KOPT-K1 (cell line): Measurements from ENCODE around the gene COPG2.
"Not testable (repeated sequence)": the region's sequence is repeated elsewhere in the genome, so short reads cannot be mapped to it uniquely, and the experiment has no call there.

Source experiments
- H3K27ac ChIP-seq: fragments of 200-600 bp; sonication (generic); 2 replicates; pipeline ENCODE4 v1.5.1; 2016; ENCODE audit warnings: antibody characterized with exemption, mild to moderate bottlenecking, low read depth, low read length; ENCODE audit not compliant: poor library complexity, severe bottlenecking
- H3K36me3 ChIP-seq: fragments of 200-600 bp; sonication (generic); 2 replicates; pipeline ENCODE4 v1.5.1; 2017; ENCODE audit warnings: antibody characterized with exemption, mild to moderate bottlenecking, low read length, moderate library complexity; ENCODE audit not compliant: insufficient read depth
- H3K9me3 ChIP-seq: fragments of 200-600 bp; sonication (generic); 2 replicates; pipeline ENCODE4 v1.5.1; 2017; ENCODE audit warnings: antibody characterized with exemption, low read length, mild to moderate bottlenecking; ENCODE audit not compliant: insufficient read depth, poor library complexity, severe bottlenecking

The COPG2 gene

GRCh38 chr7:130513447-130513846 is 155.1 kb downstream of the COPG2 start:
- no peaks in the 10 kb centered on the region for H3K9me3 ChIP-seq
- no peaks in the 10 kb centered on the region for H3K36me3 ChIP-seq
- no peak overlapping the region for H3K27ac ChIP-seq

- H3K9me3 ChIP-seq, H3K36me3 ChIP-seq, H3K27ac ChIP-seq: not testable (repeated sequence)
These were observed 156.5 kb downstream of the COPG2 start for GRCh38 chr7:130512038-130512437.

GRCh38 chr7:130506358-130506757 is 162.2 kb downstream of the COPG2 start:
- Histone ChIP-seq H3K27ac (no peak overlapping the region), H3K9me3 (no peaks in the 10 kb centered on the region), H3K36me3 (peaks cover 33% of the 10 kb centered on the region)

- Histone ChIP-seq H3K27ac (no peak overlapping the region), H3K9me3 (no peaks in the 10 kb centered on the region), H3K36me3 (peaks cover 33% of the 10 kb centered on the region)
These were observed 162.8 kb downstream of the COPG2 start for GRCh38 chr7:130505753-130506152.

DNA sequence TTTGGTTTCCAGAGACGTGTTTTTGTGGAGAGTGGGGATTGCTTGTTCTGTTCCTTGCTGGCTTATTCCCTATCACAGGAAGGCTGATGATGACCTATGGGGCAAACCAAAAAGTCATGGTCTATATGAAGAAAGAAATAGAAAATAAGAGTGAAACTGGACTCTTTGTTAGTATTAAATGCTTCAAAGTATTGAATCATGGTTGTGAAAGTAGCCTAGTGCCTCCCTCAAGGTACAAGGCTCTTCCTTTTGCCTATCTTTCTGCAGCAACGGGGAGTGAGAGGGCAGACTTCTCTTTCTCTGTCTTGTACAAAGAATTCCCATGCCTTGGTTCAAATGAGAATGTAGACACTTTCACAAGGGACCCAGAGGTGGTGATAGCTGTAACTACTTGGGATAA is 167.6 kb downstream of the COPG2 start:
- Histone ChIP-seq H3K9me3 (no peaks in the 10 kb centered on the region), H3K36me3 (peaks cover 20% of the 10 kb centered on the region), H3K27ac (no peak overlapping the region)

- Histone ChIP-seq H3K27ac (no peak overlapping the region), H3K36me3 (peaks cover 20% of the 10 kb centered on the region), H3K9me3 (no peaks in the 10 kb centered on the region)
These were observed 168.1 kb downstream of the COPG2 start for GRCh38 chr7:130500463-130500862.

DNA sequence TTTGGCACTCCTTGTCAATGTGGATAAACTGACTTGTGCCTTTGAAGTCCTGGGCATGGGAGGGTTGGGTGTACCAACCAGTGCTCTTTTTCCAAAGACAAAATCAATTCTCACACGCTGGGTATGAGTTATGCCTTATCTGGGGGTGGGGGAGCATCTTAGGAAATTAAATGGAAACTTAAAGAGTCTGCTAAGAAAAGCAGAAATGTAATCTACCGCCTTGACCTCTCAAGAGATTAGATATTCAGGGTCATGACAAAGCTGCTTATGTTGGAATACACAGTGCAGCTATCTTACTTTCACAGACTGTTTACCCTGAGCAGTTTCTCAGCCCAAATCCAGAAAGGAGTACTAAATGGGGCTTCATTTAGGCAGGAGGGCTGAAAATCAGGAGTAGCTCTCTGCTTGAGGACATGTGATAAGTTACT is 174.1 kb downstream of the COPG2 start:
- H3K9me3 ChIP-seq: peaks cover 36% of the 10 kb centered on the region
- H3K27ac ChIP-seq: no peak overlapping the region
- no peaks in the 10 kb centered on the region for H3K36me3 ChIP-seq

DNA sequence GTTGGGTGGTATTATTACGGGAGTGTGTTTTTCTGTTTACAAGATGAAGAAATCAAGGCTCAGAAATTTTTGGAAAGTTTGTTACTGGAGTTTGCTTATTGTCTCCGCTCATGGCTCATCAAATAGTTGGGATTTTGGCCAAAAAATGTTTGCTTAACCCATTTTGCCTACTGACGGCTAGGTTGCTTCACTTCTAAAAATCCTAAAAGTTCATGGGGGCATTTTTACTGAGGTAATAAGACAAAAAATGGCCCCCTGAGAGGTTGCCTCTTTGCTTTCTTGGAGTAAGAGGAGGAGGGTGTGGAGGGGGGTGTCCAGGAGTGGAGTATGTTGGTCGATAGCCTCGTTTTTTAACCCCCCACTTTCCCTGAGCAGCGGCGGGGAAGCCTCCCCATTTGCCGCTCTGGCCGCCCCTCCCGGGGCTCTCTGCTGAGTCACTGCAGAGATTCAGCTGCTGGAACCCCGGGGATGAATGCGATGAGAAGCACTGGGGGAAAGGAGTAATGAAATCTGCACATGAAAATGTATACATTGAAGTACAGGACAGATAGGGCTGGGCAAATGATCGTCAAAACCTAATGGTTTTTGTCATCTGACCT is 175.2 kb downstream of the COPG2 start:
- Histone ChIP-seq H3K9me3 (peaks cover 36% of the 10 kb centered on the region), H3K27ac (no peak overlapping the region), H3K36me3 (no peaks in the 10 kb centered on the region)

DNA sequence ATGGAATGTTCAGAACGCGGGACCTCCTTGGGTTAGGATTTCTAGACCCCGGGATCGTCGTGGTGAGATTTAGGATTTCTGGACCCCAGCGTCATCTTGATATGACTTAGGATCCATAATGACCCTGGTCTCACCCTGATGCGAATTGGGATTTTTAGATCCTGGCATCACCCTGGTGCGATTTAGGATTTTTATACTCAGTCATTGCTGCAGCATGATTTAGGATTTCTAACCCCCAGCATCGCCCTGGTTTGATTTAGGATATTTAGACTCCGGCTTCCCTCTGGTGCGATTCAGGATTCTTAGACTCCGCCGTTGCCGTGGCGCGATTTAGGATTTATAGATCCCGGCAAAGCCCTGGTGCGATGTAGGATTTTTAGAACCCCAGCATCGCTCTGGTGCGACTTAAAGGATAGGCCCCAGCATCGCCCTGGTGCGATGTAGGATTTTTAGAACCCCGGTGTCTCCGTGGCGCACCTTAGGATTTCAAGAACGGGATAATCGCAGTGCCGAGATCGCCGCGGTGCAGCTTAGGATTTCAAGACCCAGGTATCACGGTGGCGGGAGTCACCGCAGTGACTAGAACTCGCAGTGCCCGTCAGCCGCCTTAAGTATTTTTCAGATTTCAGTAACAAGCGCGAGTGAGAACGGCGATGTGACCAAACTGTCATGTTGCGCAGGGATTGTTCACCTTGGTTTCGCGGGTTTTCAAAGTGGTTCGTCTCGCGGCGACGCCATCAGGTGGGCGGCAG is 175.8 kb downstream of the COPG2 start:
- Histone ChIP-seq H3K27ac (no peak overlapping the region), H3K9me3 (peaks cover 36% of the 10 kb centered on the region), H3K36me3 (no peaks in the 10 kb centered on the region)

DNA sequence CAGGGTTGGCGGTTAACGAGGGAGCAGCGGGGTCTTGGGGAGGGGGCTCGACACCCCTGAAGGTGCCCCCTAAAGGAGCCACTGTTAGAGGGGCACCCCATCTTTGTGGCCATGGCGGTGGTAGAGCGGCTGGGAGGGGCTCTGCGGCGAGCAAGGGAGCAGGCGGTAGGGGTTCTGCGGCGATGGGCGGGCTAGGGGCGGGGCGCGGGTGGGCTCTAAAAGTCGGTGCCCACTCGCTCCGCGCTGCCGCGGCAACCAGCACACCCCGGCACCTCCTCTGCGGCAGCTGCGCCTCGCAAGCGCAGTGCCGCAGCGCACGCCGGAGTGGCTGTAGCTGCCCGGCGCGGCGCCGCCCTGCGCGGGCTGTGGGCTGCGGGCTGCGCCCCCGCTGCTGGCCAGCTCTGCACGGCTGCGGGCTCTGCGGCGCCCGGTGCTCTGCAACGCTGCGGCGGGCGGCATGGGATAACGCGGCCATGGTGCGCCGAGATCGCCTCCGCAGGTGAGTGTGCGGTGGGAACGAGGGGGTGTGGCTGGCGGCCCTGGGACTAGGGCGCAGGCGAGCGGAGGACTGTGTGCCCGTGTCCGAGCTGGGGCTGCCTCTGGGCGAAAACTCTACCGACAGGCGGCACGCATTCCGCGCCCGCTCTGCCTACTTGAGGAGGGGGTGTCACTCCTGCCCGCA is 176.6 kb downstream of the COPG2 start, which contains the start of gene MEST:
Gene MEST (plus strand): TSS at position 245 of the 682 bp plus-strand sequence. CDS start 229 bp downstream, at position 474.
- Histone ChIP-seq H3K36me3 (no peaks in the 10 kb centered on the region), H3K27ac (no peak within 1 kb of the TSS), H3K9me3 (peaks cover 36% of the 10 kb centered on the region)

DNA sequence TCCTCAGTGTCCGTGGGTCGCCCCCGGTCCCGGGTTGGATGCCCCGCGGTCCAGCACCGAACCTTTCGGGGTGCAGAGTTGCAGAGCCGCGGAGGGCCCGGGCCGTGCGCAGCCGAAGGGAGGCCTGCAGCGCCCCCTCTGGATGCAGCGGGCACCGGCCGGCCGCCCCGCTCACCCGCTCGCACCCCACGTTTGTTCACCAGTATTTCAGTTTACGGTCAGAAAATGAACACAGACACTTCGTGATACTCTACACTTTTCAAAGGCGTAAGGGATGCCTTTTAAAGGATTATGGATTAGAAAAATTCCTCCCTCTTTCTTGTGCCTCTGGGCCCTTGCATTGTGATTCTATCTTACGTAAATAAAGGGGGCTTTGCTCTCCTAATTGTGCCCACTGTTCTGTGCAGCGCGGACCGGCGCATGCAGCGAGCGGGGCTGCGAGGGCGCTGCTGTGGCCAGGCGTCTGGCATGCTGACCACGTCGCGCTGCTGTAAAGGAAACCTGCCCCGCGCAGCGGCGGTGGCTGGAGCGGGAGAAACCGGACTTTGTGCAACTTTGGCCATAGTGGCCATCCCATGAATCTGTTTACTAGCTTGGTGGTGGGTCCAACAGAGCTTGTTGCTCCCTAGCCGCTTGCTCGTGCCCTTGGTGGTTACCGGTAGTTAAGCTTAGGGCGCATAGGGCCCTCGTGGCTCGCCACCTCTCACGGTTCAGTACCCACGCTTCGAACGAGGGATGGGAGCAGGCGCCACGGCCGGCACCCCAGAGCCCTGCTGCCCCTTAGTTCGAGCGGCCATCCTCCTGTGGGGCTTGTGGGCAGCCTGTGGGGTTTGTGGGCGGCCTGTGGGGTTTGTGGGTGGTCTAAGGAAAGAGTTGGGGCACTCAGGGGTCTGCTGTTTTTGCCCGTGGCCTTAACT is 177.4 kb downstream of the COPG2 start:
- no peak overlapping the region for H3K27ac ChIP-seq

DNA sequence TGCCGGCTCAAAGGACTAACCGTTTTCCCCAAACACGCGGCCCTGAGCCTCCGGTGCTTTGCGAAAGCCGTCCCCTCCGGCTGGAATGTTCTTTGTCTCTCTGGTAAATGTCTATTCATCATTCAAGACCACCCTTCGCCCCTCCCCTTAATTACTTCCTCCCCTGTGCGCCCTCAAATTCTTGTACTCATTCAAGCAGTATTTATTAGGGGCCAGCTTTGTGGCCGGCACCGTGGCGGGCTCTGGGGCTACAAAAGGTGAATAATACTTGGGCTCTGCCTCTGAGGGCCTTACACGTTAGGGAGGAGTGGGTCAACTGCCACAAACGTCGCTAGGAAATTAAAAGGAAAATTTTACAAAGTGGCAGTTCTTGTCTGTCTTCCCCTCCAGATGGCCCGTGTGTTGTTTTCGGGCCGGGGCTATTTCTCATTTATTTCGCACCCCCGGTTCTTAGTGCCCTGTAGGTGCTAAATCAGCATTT is 178.2 kb downstream of the COPG2 start:
- peaks cover 36% of the 10 kb centered on the region for H3K9me3 ChIP-seq
- no peak overlapping the region for H3K27ac ChIP-seq
- no peaks in the 10 kb centered on the region for H3K36me3 ChIP-seq

More for the DNA sequence above, 177.4 kb downstream of the COPG2 start:
- Histone ChIP-seq H3K36me3 (no peaks in the 10 kb centered on the region), H3K9me3 (peaks cover 36% of the 10 kb centered on the region)

DNA sequence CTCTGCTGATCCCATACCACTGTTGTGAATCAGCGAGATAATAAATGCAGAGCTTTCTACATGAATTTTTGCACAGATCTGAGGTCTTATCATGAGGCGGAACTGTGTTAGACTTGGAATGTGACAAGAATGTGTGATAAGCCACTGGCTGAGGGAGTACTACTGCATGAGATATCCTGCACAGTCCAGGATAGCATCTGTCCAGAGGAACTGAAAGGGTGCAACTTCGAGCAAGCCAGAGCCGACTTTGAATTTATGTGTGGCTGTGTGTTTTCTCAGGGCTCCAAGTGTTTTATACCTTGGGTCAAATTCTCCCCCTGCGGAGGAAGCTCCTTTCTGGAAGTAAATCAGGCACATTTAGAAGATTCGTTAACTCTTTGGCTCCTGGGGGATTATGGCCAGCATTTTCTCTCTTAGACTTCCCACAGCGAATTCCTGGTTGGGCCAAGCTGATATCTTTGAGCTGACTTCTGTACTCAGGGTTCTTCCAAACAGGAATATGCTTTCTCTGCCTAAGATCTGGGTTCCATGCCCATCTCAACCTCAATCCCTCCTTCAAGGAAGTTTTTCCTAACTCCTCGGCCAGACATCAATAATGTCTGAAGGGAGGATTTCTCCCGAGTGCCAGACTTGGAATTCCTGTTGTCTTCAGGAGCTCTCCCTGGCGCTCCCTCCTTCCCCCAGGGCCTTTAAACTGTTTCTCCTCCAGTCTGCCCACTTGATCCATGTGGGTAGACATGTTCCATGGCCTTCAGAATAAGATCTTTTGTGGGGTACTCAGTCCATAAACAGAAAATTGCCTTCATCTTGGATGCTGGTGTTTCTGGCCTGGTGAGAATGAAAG is 179.2 kb downstream of the COPG2 start:
- Histone ChIP-seq H3K9me3 (peaks cover 36% of the 10 kb centered on the region), H3K27ac (no peak overlapping the region), H3K36me3 (no peaks in the 10 kb centered on the region)
